Eye (tissue), 1 donor: ENCODE measurements around the gene PAPSS1.
"Not testable (repeated sequence)": the region's sequence is repeated elsewhere in the genome, so short reads cannot be mapped to it uniquely, and the experiment has no call there.

Source experiments
- DNase-seq: peaks from one replicate; pipeline ENCODE4 v3.0.0-alpha.2; 2015

The PAPSS1 gene

DNA sequence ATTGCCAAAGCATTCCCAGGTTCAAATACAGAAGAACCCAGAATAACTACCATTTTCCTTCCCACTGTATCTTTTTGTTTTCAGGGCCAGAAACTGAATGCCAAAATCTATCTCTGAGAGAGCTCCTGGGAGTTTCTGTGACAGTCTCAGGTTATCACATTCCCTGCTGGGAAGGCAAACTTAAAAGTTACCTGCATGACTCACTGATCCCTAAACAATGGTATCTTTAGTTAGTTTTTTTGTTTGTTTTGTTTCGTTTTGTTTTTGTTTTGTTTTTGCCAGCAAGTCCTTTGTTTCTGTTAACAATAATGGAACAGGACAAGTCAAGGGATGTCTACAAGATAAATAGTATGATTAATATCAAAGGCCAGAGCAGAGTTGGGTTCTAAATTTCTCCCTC is 34.3 kb downstream of the PAPSS1 start:
- DNase-seq, result no peak

DNA sequence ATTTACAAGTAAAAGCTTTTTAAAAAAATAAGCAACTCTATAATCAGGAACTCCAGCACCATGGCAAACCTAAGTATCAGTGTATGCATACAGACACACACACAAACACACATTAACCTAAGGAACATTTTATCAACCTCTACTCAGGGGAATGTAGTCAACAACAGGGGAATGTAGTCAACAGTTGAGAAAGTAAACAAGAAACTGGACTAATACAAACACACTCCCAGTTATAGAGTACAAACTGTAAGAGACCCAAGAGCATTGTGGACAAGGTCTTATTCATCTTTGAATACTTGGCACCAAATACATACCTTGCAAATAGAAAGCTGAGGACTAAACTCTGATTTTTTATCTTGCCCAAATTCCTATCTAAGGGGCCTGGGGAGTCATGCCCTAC is 36.2 kb downstream of the PAPSS1 start:
- no peak for DNase-seq

DNA sequence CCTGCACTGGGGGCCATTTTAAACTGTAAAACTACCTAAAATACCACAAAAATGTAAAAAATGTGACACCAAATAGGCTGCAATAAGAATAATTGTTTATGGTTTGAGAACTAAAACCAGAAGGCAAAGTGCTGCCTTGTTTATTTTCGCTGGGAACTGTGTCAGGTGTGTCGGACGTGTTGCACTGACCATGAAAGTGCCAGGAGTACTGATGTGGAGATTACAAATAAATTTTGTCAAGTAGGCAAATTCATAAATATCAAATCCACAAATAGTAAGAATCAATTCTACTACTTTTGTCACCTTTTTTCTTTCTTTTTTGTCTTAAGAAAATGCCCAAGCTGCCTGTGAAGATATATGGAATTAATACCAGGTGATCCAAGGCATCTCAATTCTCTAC is 37.7 kb downstream of the PAPSS1 start:
- DNase-seq, result no peak

DNA sequence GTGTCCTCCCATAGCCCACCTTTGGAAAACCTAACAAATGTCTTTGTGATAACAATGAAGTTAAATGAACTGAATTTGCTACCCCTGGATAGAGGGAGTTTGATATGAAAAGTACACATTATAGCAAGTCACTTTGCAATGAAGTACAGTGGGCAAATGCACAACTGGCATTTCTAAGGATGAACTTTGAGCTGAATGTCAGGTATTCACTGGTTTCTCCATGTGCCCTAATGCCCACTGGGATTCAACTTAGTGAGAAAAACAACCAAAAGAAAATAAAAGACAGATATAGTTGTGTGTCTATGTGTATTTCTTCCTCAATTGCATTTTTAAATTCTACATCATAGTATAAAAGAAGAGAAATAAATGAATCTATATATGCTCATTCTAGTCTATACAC is 51.0 kb downstream of the PAPSS1 start:
- no peak for DNase-seq

DNA sequence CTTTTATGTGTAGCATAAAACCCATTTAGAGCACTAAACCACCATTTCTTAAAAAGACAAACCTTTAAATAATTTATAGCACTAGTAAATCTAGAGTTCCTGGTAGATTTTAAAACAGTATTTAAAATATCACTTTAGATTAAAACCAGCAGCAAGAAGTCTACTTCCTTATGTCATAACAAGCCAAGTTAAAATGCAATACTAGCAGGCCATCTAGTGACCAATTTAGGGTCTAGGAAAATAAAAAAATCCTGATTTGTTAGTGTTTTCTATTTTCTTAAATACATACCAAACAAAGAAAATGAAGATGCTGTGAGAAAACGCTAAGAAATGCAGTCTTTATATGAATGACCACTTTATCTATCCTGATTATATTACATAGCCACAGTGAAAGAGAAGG is 53.9 kb downstream of the PAPSS1 start:
- DNase-seq, result peak; percentile 44

DNA sequence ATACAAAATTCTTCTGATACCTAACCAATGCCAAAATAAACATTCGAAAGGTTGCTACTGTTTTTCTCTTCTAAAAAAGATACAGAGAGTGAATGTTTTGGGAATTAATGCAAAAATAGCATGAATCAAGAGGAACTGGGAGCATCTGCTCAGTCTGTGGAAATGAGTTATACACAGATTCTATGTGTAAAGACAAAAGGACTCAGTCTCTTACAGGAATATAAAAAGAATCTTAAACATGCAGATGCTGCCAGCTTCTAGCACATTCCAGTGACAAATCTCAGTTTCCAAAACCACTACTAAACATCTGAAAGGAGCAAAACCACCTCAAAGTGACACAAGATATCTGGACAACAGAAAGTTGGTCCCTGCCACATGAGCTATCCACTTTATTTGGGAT is 55.0 kb downstream of the PAPSS1 start:
- no peak for DNase-seq

DNA sequence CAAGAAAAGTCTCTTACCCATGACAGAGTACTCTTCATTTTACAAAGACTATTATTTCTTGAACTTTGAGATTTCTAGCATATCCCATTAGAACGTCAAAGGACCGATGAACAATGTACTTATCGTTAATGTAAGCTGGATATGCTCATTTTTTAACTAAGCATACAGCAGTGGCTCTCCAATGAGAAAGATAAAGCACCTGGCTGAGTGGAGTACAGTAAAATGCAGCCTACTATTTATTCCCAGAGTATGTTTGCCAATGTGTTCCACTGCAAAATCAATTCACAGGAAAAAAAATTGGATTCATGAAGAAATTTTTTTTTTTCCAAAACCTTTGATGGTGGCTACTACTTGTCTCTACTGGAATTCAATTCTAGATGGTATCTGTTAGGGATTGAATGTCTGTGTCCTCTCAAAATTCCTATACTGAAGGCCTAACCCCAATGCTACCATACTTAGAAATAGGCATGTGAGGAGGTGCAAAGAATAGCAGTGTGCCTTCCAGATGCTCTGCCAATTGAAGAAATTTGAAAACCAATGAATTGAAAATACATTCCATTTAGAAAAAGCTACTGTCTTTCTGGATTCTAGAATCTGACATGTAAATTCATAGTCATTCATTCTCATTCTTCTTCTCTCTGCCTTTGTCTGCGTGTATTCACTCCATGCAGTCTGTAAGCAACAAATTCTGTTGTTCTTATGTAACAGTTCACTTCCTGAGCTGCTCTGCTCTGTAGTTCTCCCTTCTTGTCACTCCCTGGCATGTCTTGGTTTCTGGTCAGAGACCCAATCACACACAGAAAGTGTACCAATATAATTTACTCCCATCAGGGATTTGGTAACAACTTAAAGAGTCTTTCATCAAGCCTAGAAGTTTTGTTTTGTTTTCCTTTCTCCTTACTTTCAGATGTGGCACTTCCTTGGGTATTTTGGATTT is 61.4 kb downstream of the PAPSS1 start:
- DNase-seq, result no peak

DNA sequence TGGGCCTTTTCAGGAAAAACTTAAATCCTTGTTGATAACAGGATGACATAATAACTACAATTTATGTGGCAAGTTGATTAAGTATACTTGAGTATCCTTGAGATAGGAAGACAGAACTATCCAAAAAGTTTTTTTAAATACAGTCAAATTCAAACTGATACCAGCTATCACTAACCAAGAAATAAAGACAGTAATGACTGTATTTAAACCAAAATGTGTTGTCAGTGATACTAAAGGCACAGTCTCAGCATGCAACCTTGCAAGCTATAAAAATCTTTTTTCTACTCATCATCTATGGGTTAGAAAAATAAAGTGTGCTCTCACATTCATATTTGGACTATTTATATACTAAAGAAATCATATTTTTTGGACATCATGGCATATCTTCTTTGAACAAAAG is 64.7 kb downstream of the PAPSS1 start:
- DNase-seq, result no peak

DNA sequence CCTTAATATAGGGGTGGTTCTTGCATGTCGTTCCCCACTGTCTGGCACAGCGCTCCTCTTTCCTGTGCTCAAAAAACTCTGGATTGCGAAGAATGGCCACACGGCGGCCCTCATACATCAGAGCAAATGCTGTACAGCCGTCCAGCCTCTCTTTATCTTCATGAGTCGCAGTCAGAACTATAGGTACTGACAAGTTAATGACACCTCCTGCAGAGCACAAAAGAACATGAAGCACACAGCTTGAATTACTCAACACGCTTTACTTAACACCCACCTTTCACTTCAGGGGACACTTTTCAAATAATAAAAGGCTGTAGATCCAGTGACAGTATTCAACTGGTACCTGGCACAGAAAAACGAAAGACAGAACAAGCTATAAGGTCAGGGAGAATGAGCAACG is 65.3 kb downstream of the PAPSS1 start:
- peak; percentile 69 for DNase-seq

DNA sequence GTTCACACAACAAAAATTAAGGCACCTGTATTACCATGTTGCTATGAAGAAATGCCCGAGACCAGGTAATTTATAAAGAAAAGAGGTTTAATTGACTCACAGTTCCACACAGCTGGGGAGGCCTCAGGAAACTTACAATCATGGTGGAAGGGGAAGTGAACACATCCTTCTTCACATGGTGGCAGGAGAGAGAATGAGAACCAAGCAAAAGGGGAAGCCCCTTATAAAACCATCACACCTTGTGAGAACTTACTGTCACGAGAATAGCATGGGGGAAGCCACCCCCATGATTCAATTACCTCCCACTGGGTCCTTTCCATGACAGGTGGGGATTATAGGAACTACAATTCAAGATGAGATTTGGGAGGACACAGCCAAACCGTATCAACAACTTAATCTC is 68.6 kb downstream of the PAPSS1 start:
- not testable (repeated sequence) for DNase-seq

DNA sequence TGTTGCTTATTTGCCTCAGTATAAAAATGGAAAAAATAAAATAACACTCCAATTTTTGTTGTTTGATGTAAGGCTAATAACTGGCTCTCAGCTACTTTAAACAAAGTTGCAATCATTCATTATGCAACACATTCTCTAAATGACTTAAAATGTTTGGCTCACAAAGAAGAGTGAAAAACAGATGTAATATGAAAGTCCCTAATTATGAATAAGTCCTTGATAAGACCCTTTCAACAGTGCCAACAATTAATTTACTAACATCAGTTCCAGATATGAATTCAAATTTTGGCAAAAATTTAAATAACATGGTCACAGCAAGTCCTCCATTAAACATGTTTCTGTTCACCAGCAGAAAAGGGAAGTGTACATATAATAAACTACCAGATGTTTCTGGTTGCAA is 69.8 kb downstream of the PAPSS1 start:
- DNase-seq, result no peak

DNA sequence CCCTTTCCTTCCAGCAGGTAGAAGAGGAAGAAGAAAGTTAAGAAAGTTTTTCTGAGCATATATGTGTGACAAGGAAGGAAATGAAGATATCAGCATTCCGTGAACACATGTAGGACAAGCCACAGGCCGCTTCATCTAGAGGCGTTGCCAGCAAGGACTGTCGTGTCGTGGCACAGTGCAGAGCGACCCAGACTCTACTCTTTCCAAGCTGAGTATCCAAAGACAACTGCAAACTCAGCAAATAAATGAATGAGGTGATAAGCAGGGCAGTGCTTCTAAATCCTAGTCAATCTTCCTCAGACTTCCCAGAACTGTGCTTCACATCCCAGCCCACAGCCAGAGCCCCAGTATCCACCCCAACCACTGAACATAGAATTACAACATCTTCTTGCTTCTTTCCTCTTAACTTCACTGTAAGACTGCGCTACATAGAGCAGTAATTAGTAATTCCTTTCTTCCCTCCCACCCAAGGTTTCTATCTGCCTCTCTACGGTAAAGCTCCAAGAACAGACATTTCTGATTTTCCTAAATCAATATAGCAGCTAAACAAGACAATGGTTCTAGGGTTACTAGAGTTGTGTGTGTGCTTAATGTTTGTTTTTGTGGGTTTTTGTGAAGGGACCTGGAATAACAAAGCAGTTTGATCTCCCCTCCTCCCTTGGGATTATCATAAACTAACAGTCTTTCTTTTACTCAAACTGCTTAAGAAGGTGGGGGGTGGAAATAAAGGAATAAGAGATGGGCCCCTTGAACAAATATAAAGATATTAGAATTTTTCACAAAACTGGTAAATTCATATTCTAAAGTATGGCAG is 71.6 kb downstream of the PAPSS1 start:
- DNase-seq, result no peak

DNA sequence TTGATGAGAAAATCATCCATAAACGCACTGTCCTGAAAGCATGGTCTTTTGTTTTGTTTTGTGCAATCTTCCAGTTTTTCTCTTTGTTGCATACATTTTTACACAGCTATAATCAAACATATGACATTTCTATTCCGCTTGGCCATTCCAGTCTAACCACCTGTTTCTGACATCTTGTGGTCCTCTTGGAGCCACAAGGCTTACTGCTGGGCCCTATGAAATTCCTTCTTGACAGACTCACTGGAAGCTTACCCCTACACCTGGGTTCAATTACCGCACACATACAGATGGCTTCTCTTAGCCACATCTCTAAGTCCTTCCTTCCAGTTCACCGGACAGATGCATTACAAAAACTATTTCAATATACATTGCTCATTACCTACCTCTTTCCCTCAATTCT is 72.4 kb downstream of the PAPSS1 start:
- DNase-seq, result no peak

DNA sequence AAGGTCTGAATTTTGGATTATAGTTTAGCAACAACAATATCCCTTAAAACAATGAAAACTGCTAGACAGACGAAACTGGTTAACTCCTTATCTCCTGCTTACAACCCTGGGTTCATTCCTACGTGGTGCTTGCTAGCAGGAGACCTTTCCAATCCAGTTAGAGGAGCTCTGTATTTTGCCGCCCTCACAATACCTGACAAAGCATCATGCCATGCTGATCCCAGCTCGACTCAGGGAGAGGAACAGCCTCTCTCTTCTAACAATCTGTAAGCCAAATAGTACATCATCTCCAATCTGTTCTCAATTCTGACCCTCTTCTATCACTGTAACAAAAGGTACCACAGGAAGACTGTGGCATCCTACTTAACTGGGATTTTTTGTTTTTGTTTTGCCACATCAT is 74.4 kb downstream of the PAPSS1 start:
- no peak for DNase-seq

DNA sequence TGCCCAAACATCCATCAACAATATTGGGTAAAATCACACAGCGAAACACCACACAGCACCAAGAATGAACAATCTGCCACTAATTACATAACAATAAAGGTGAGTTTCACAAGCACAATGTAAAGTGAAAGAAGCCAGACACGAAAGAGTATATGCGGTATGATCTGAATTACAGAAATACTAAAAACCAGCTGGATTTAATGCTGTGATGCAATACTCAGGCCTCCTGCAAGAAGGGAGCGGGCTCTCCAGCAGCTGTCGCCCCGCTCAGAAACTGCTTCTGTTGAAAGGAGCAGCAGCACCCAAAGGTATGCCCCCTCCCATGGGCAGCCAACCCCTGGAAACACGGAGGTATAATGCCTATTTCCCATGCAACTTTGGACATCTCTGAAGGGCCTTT is 77.0 kb downstream of the PAPSS1 start:
- no peak for DNase-seq

DNA sequence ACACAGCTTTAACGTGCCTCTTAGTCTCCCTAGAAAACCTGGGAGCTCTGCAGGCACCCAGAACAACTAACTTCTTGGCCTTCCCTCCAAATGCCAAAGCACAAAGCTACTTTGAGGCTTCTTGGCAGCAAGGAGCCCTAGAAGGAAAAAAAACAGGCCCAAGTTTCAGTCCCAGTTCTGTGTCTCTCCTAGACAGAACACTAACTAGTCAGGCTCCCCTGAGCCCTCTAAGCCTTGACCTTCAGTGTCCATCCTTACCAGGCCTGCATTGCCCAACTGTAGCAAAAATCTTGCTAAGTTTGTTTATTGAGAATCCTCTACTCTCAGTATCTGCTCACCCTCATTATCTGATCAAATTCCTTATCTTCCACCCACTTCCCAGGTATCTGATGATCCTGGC is 79.2 kb downstream of the PAPSS1 start:
- DNase-seq, result no peak

DNA sequence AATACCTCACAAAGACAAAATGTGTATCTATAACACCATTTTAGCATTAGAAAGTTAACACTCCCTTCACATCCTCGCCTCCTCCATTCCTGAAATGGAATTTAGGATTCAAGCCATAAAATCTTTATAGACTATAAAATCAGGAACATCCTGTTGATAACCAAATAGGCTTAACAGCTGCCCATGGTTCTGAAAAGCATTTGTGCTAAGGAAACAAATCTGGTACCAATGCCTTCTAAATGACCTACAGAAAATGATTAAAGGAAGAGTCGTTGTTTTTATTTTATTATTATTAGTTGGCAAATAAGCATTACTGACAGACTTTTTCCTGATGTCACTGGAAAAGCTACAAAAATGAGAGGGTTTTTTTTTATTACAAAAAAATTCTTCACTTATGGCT is 79.8 kb downstream of the PAPSS1 start:
- DNase-seq, result no peak

DNA sequence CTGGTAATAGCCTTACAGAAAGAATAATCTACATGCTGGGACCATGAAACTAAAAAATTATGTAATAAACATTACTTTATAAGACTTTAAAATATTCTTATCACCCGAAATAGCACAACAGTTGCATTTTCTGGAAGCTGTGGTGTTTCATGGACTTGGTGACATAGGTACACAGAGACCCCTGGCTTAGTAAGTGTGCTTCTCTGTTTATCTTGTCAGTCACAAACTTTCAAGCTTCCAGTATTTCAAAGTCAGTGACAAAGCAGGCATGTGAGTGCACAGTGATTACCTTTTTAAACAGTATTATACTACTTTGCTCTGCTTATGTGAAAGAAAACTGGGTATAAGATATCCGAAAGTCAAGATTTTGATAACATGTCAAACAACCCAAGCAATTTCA is 84.3 kb downstream of the PAPSS1 start:
- no peak for DNase-seq

DNA sequence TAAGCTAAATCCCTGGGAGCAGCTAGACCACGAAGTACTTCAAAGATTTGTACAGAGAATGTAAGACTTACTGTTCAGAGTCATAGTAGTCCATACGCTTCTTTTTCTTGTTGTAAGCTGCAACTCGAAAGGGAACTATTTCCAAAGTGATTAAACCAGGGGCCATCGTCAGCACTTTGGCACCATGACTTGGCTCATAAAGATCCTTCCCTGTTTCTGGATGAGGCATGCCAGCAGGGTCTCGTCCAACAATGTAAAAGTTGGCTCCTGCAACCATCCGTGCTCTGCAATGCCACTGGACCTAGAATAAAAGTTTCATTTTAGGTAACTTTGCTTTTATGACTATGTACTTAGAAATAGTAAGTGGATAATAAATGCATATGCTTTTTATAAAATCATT is 88.5 kb downstream of the PAPSS1 start:
- DNase-seq, result no peak

DNA sequence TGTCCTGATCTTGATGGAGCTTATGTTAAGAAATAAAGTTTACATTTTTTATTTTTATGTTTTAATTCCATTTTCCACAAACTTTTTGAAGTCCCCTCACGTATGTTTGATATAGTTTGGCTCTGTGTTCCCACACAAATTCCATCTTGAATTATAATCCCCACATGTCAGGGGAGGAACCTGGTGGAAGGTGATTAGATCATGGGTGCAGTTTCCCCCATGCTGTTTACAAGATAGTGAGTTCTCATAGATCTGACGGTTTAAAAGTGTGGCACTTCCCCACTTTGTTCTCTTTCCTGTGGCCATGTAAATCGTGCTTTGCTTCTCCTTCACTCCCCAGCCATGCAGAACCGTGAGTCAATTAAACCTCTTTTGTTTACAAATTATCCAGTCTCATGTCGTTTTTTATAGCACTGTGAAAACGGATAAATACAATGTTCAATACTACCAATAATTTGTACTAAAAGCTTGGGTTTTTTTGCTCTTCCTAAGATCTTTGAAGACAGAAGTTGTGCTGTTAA is 89.8 kb downstream of the PAPSS1 start:
- DNase-seq, result no peak

DNA sequence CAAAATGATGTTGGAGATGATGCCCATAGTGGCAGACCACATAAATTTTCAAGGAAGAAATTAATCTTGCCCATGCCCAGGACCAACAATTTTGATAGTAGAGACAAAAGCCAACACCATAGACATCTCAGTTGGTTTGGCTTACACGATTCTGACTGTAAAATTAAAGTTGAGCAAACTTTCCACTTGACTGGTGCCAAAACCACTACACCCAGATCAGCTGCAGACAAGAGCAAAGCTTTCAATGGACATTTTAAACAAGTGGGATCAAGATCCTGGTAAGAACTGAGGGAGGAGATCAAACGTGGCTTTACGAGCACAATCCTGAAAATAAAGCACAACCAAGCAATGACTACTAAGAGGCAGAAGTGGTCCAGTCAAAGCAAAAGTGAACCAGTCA is 90.7 kb downstream of the PAPSS1 start:
- DNase-seq, result no peak

DNA sequence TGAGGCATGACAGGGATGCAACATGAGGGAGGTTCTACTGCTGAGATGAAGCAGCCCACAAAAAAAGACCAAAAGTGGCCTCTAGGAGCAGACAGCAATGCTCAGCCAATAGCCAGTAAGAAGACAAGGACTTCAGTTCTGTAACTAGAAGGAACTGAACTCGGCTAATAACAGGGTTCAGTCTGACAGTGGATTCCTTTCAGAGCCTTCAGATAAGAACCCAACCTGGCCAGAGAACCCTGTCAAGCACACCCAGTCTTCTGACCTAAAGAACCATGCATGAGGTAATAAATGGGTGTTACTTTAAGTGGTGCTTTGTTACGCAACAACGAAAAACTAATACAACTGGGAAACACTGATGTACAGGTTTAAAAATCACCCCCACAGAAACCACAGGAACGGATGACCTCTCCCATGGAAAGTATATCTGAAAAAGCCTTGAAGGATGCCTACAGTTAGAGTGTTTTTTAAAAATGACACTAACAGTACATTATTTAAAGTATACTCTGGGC is 94.6 kb downstream of the PAPSS1 start:
- no peak for DNase-seq

DNA sequence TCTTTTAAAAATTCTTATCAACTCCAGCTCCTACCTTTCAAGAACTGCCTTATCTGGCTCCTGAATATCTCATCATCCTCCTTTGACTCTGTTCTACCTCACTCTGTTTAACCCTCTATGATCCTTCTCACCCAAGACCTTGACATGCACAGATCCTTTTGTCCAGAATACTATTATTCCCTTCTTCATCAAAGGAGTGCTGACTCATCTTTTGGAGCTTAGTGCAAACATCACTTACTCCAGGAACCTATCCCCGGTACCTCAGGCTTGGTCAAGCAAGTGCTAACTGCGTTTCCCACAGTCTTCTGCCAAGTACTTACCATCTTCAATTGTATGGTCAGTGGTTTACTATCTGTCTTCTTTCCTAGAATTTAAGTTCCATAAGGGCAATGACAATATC is 96.0 kb downstream of the PAPSS1 start:
- DNase-seq, result no peak

DNA sequence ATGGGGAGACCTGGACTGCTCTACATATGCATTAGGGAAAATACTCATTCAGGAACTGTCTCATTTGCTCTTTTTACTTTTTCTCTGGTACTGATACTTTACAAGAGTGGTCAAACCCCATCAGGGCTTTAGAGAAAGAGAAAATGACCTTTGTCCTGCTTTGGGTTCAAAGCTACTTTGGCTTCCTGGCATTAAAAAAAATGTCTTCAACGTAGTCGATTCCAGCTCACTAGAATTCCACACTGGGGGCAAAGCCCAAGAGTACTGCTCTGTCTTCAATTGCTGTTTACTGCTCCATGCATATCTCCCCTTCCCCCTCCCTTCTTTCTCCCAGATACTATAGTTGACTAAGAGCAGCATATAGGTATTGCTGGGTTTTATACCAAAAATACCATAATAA is 98.0 kb downstream of the PAPSS1 start:
- DNase-seq, result no peak
